GM10248 (cell line): Measurements from ENCODE around the gene SFTPA2.
"Not testable (repeated sequence)": the region's sequence is repeated elsewhere in the genome, so short reads cannot be mapped to it uniquely, and the experiment has no call there.

ENCODE experiments used
- CTCF ChIA-PET: fragments of 300-600 bp; sonication (Branson Sonifier 250); formaldehyde crosslinking; extraction: SDS; loops from one replicate; lab custom pipeline; 2021; ENCODE audit warnings: antibody characterized with exemption; lab: Yijun Ruan, JAX
- POLR2A ChIA-PET: fragments of 350-650 bp; sonication (Branson Sonifier 250); formaldehyde crosslinking; extraction: SDS; loops from one replicate; lab custom pipeline; 2020; ENCODE audit warnings: antibody characterized with exemption; lab: Yijun Ruan, JAX
- DNase-seq: peaks from one replicate; pipeline ENCODE4 v3.0.0; 2012; ENCODE audit errors: extremely low spot score
- TF ChIP-seq, protein P1 (sequence below): IDR thresholded peaks from 2 replicates; pipeline ENCODE4 v1.5.1; 2012; ENCODE audit warnings: mild to moderate bottlenecking, low read depth; ENCODE audit errors: extremely low read depth, missing control alignments, control extremely low read depth

SFTPA2 gene

DNA sequence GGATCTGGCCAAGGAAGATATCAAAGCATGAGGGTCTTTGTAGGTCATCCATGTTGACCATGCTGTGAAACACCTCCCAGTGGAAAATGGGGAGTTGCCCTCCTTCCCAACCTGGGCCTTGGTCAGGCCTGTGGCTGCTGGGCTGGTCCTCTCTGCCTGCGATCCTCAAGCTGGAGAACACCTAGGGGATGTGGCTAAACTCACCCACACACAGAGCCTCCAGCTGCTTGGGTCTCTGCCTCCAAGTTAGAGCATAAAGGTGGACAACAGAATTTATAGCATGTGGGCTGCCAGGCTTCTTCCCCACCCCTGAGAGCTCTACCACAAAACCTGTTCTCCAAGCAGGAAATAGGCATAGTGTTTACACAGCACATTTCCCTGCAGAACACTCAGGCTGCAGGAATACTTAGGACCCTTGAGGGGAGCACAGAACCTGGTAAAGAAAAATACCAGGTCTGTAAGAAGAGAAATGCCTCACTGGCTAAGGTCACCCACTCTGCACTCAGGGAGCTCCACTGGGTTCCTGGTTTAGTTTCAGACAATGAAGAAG is at the start of gene SFTPA2:
Gene SFTPA2 (minus strand): TSS at position 248 of the 550 bp plus-strand sequence. CDS start 924 bp downstream, outside the sequence.
- no peak for DNase-seq
- POLR2A ChIA-PET: no interaction called here
- TF ChIP-seq, protein P1, sequence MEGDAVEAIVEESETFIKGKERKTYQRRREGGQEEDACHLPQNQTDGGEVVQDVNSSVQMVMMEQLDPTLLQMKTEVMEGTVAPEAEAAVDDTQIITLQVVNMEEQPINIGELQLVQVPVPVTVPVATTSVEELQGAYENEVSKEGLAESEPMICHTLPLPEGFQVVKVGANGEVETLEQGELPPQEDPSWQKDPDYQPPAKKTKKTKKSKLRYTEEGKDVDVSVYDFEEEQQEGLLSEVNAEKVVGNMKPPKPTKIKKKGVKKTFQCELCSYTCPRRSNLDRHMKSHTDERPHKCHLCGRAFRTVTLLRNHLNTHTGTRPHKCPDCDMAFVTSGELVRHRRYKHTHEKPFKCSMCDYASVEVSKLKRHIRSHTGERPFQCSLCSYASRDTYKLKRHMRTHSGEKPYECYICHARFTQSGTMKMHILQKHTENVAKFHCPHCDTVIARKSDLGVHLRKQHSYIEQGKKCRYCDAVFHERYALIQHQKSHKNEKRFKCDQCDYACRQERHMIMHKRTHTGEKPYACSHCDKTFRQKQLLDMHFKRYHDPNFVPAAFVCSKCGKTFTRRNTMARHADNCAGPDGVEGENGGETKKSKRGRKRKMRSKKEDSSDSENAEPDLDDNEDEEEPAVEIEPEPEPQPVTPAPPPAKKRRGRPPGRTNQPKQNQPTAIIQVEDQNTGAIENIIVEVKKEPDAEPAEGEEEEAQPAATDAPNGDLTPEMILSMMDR: no peak
- CTCF ChIA-PET: no interaction called here

DNA sequence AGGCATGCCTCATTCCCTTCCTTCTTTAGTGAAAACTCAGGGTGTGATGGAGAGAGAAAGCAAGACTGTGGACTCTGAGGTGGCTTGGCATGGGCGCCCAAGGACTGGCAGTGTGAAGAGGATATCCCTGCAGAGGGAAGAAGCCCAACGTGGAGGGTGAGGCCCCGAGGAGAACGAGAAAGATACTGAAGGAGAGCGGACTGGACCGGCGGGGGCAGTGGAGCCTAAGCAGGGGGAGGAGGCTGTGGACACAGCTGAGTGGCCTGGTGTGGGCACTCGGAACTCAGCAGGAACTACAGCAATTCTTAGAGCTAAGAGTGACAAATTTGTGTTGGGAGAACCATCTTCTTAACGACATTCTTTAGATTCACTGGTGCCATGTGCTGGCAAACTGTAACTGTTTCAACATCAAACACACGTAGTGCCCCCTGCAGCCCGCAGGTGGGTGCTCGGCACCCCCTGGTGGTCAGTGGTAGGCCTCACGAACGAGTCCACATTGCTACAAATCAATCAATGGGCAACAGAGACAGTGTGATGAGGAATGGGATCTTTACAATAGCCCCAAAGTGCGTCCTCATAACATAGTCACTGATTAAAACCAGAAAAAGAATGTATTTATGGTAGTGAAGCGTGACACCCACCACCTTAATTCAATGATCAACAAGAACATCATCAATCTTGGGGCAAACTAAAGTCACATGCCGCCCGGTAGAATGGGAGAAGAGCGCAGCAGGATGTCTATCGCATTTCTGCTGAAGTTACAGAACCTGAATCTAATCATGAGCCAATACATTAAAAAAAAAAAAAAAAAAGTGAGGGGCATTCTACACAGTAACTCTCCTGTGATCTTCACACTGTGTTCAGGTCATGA is 48.5 kb upstream of the SFTPA2 start:
- ChIA-PET POLR2A (no interaction called here), CTCF (no interaction called here)
- DNase-seq: peak; percentile 45
- TF ChIP-seq, protein P1: peak; percentile 31

DNA sequence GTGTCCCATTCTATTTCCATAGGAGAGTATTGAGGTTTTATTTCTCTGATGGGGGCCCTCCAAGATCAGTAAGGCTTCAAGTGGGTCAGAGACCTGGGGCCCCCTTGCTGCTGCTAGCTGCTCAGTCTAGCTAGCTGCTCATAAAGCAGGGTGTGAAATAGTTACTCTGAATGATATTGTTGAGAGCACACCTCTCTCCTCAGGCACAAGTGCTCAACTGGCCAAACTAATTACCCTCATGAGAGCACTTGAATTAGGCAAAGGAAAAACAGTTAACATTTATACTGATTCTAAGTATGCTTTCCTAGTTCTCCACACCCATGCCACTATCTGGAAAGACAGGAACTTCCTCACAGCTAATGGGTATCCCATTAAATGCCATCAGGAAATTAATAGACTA is 45.1 kb upstream of the SFTPA2 start:
- ChIA-PET CTCF (no interaction called here), POLR2A (no interaction called here)
- TF ChIP-seq, protein P1: no peak
- no peak for DNase-seq

DNA sequence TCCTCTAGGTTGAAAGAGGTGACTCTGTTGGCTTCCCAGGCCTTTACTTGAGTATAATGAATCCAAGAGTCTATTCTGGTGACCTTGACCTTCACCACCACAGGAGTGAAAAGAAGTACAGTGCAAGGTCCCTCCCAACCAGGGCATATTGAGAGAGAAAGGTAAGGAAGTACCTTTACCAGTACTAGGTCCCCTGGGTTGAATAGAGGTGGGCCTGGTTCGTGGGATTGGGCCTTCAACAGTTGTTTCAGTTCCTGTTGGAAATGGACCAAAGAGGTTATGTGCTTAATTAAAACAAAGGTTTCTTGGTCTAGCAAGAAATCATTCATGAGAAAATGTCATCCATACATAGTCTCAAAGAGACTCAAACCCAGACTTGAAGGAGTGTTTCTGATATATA is 44.1 kb upstream of the SFTPA2 start:
- ChIA-PET POLR2A (no interaction called here), CTCF (no interaction called here)
- no peak for DNase-seq
- TF ChIP-seq, protein P1: no peak

DNA sequence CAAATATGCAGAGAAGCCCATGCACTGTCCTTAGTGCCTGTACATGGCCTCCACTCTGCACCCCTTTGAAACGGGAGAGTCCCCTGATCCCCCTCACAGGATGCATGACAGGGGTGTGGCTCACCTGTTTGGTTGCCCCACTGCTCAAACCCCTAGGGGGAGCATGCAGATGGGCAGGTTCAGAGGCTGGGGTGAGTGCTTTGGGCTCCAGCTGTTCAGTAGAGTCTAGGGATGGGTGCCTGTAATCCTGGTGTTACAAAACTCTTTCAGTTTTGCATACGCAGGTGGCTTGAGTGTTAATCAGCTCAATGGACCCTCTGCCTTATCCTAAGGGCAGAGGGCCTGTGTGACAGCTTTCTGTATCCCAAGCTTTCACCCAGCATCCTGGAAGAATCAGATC is 42.7 kb upstream of the SFTPA2 start:
- TF ChIP-seq, protein P1: no peak
- CTCF ChIA-PET: no interaction called here
- no peak for DNase-seq
- POLR2A ChIA-PET: no interaction called here

DNA sequence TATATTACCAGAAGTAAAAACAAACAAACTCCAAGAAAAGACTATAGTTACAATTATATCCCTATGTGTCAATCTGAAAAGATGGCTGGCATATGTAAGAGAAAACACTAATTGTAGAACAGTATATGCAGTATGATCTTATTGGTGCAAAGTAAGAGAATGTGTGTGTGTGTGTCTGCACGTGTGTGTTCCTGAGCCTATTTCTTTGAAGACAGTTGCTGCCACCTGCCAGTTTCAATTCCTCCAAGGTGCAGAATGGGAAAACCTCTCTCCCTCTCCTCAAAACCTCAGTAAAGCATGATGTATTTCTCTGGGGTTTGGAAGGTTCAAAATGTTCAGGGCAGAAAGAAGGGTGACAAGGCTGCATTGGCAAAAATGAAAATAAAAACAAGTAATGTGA is 41.7 kb upstream of the SFTPA2 start:
- CTCF ChIA-PET: no interaction called here
- TF ChIP-seq, protein P1: no peak
- POLR2A ChIA-PET: no interaction called here
- DNase-seq: no peak

DNA sequence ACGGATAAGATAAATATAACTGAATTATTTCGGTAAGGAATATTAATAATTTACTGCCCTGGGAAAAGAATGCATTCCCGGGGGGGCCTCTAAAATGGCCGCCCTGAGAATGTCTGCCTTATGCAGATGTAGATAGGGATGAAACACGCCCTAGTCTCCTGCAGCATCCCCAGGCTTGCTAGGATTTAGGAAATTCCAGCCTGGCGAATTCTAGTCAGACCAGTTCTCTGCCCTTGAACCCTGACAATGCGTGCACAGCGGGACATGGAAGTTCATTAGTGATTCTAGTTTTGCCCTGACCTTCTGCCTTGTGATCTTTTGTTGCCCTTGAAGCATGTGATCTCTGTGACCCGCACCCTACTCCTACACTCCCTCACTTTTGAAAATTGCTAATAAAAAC is 39.4 kb upstream of the SFTPA2 start:
- DNase-seq, POLR2A ChIA-PET, CTCF ChIA-PET: not testable (repeated sequence)
